Osteocyte (in vitro differentiated cells): Measurements from ENCODE around the gene PAN2. TPM values are rescaled to one million over a fixed set of nuclear protein-coding genes. Genes with fewer than 3 reads are reported as not detected.

Experiments used
- DNase-seq: peaks from one replicate; pipeline ENCODE4 v3.0.0; 2021; ENCODE audit warnings: mixed read lengths; ENCODE audit not compliant: unreplicated experiment; ENCODE audit errors: extremely low spot score
- H3K27ac Mint-ChIP-seq: one replicate; pipeline ENCODE4 v1.8.0; 2021; ENCODE audit warnings: mild to moderate bottlenecking, mixed read lengths; ENCODE audit not compliant: unreplicated experiment
- H3K27me3 Mint-ChIP-seq: one replicate; pipeline ENCODE4 v1.8.0; 2021; ENCODE audit warnings: mixed read lengths; ENCODE audit not compliant: unreplicated experiment
- H3K36me3 Mint-ChIP-seq: one replicate; pipeline ENCODE4 v1.8.0; 2021; ENCODE audit warnings: mixed read lengths; ENCODE audit not compliant: unreplicated experiment
- H3K4me1 Mint-ChIP-seq: one replicate; pipeline ENCODE4 v1.8.0; 2021; ENCODE audit warnings: mixed read lengths; ENCODE audit not compliant: unreplicated experiment
- H3K4me3 Mint-ChIP-seq: one replicate; pipeline ENCODE4 v1.8.0; 2021; ENCODE audit warnings: mild to moderate bottlenecking, moderate library complexity, mixed read lengths; ENCODE audit not compliant: unreplicated experiment
- H3K9me3 Mint-ChIP-seq: one replicate; pipeline ENCODE4 v1.8.0; 2021; ENCODE audit warnings: mixed read lengths; ENCODE audit not compliant: unreplicated experiment
- CTCF ChIP-seq: fragments of 200-600 bp; sonication (generic); IDR thresholded peaks from 2 replicates; pipeline ENCODE4 v1.5.0; 2021; ENCODE audit warnings: antibody characterized with exemption, mild to moderate bottlenecking, moderate library complexity
- total RNA-seq: library from RNA; stranded (reverse); gene quantifications from 2 replicates; pipeline ENCODE4 v1.2.1, GENCODE V29; 2021

PAN2 gene
- total RNA-seq, 1 donor from 2014 or later, result 52.7 TPM

- Mint-ChIP-seq H3K36me3 (peaks cover 3% of the 10 kb centered on the region), H3K4me1 (peaks cover 17% of the 10 kb centered on the region), H3K27ac (peak overlapping the region; percentile 97), H3K4me3 (peak overlapping the region; percentile 82), H3K27me3 (no peaks in the 10 kb centered on the region), H3K9me3 (no peaks in the 10 kb centered on the region)
- no peak for DNase-seq
- TF ChIP-seq CTCF, result no peak
Observed at GRCh38 chr12:56334490-56334793, 642 bp upstream of the PAN2 start.

- no peak for DNase-seq
- H3K9me3 Mint-ChIP-seq, result no peaks in the 10 kb centered on the region
- H3K27me3 Mint-ChIP-seq, result no peaks in the 10 kb centered on the region
- H3K36me3 Mint-ChIP-seq, result peaks cover 3% of the 10 kb centered on the region
- H3K4me1 Mint-ChIP-seq, result peaks cover 17% of the 10 kb centered on the region
- no peak for TF ChIP-seq CTCF
- peak overlapping the region; percentile 97 for H3K27ac Mint-ChIP-seq
- H3K4me3 Mint-ChIP-seq, result peak overlapping the region; percentile 82
Observed at GRCh38 chr12:56333197-56333678, 562 bp downstream of the PAN2 start.

GRCh38 chr12:56332512-56333196 is 1.1 kb downstream of the PAN2 start:
- Mint-ChIP-seq H3K9me3 (no peaks in the 10 kb centered on the region), H3K27ac (peak overlapping the region; percentile 97), H3K36me3 (peaks cover 3% of the 10 kb centered on the region), H3K4me1 (peaks cover 17% of the 10 kb centered on the region), H3K4me3 (peak overlapping the region; percentile 82), H3K27me3 (no peaks in the 10 kb centered on the region)
- no peak for DNase-seq
- TF ChIP-seq CTCF, result no peak

- Mint-ChIP-seq H3K9me3 (no peaks in the 10 kb centered on the region), H3K27me3 (no peaks in the 10 kb centered on the region), H3K4me3 (no peak overlapping the region), H3K4me1 (peaks cover 17% of the 10 kb centered on the region), H3K36me3 (peaks cover 11% of the 10 kb centered on the region), H3K27ac (no peak overlapping the region)
- no peak for DNase-seq
- TF ChIP-seq CTCF, result no peak
Observed at GRCh38 chr12:56330936-56331490, 2.8 kb downstream of the PAN2 start.

- DNase-seq, result no peak
- Mint-ChIP-seq H3K27me3 (no peaks in the 10 kb centered on the region), H3K4me1 (no peaks in the 10 kb centered on the region), H3K9me3 (no peaks in the 10 kb centered on the region), H3K36me3 (peaks cover 30% of the 10 kb centered on the region), H3K4me3 (no peak overlapping the region), H3K27ac (no peak overlapping the region)
- no peak for TF ChIP-seq CTCF
Observed at GRCh38 chr12:56326533-56326932, 7.3 kb downstream of the PAN2 start.
